NB4 (cell line): ENCODE data around the gene POU6F2.

Source experiments
- DNase-seq: peaks from one replicate; pipeline ENCODE4 v3.0.0; 2010; ENCODE audit warnings: low read depth
- H3K4me3 ChIP-seq: one replicate; pipeline ENCODE4 v1.5.1; 2011; ENCODE audit warnings: mild to moderate bottlenecking, low read depth, low read length, moderate library complexity
- MYC ChIP-seq: IDR thresholded peaks from 2 replicates; pipeline ENCODE4 v1.6.1; 2011; ENCODE audit warnings: low read depth, low read length
- POLR2A ChIP-seq: IDR thresholded peaks from 2 replicates; pipeline ENCODE4 v1.6.1; 2011; ENCODE audit warnings: mild to moderate bottlenecking; ENCODE audit not compliant: insufficient read length; ENCODE audit errors: extremely low read depth
- TF ChIP-seq, protein P1 (sequence below): IDR thresholded peaks from one replicate; pipeline ENCODE4 v1.5.1; 2012; ENCODE audit warnings: low read depth, low read length
- TF ChIP-seq, protein P2 (sequence below): IDR thresholded peaks from 2 replicates; pipeline ENCODE4 v1.6.1; 2011; ENCODE audit warnings: low read depth, low read length

Gene POU6F2

DNA sequence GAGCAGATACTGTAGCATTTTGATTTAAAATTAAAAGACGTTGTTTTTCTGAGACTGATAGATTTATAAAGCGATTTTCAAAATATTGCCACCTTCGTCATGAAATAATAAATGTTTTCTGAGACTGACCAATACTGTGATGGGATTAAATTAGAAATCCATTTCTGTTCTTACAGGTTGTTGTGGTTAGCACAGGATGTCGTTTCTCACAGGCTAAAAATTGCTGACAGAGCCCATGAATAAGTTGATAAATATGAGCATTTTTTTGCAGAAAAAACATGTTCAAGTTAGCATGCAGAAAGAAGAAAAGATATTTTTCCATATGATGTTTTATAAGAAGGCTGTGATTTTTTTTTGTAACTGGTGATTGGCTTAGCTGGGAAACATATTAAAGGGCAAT, 66.8 kb downstream of the POU6F2 start:
- DNase-seq, result no peak
- TF ChIP-seq MYC, result no peak
- TF ChIP-seq, protein P1, sequence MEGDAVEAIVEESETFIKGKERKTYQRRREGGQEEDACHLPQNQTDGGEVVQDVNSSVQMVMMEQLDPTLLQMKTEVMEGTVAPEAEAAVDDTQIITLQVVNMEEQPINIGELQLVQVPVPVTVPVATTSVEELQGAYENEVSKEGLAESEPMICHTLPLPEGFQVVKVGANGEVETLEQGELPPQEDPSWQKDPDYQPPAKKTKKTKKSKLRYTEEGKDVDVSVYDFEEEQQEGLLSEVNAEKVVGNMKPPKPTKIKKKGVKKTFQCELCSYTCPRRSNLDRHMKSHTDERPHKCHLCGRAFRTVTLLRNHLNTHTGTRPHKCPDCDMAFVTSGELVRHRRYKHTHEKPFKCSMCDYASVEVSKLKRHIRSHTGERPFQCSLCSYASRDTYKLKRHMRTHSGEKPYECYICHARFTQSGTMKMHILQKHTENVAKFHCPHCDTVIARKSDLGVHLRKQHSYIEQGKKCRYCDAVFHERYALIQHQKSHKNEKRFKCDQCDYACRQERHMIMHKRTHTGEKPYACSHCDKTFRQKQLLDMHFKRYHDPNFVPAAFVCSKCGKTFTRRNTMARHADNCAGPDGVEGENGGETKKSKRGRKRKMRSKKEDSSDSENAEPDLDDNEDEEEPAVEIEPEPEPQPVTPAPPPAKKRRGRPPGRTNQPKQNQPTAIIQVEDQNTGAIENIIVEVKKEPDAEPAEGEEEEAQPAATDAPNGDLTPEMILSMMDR, result no peak
- H3K4me3 ChIP-seq, result no peak overlapping the region

DNA sequence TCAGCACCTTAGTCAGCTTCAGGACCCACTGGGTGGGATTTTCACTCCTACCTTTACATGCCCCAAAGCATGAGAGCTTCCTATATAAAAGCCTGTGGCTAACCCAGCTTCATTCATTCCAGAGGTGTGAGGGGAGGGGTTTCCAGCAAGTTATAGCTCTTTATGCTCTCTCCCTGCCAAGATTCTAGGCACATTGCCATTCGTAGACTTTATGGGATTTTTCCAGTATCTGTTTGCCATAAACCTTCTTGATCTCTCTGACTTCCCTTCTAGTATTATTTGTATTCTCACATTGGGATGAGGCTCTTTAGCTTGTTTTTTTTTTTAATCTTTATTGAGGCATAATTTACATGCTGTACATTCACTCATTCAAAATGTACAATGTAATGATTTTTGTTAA, 67.5 kb downstream of the POU6F2 start:
- H3K4me3 ChIP-seq, result no peak overlapping the region
- TF ChIP-seq, protein P1, result no peak
- TF ChIP-seq, protein P2, sequence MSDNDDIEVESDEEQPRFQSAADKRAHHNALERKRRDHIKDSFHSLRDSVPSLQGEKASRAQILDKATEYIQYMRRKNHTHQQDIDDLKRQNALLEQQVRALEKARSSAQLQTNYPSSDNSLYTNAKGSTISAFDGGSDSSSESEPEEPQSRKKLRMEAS, result no peak
- TF ChIP-seq POLR2A (no peak), MYC (no peak)
- DNase-seq, result no peak

DNA sequence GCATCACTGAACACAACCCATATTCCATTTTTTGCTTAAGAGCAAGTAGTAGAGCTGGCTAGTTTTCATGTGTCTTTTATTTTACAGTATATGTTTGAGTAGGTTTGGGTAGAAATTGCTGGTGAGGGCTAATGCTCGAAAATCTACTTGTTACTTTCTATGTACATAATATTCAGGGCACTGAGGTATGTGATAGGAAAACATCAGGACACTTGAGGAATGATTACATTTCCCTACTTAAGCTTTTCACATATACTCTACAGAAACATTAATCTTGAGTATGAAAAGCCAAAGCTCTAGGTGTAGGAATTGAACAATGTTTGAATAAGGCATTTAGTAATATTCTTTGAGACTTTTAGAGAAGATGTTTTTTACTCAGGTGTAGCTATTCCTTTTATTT, 73.6 kb downstream of the POU6F2 start:
- H3K4me3 ChIP-seq, result no peak overlapping the region
- TF ChIP-seq MYC, result no peak
- TF ChIP-seq, protein P1, result no peak
- no peak for DNase-seq

DNA sequence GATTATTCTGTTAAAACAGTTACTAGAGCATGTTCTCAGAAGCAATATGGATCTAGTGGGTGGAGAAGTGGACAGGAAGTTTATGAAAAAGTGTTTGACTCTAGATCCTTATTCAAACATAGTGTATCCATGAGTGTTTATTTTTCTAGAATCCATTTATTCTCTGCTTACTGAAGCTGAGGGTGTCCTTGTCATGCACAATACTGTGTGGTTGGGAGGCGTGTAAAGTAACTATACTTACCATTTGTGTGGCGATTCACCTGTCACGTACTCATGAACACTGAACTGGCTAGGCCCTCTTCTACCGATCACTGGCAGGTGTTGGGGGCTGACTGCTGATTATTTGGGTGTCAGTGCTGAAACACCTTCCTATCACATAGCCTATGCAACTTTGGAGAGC, 74.0 kb downstream of the POU6F2 start:
- H3K4me3 ChIP-seq, result no peak overlapping the region
- no peak for DNase-seq
- TF ChIP-seq, protein P2, result no peak
- TF ChIP-seq, protein P1, result no peak
- no peak for TF ChIP-seq POLR2A
- TF ChIP-seq MYC, result no peak

DNA sequence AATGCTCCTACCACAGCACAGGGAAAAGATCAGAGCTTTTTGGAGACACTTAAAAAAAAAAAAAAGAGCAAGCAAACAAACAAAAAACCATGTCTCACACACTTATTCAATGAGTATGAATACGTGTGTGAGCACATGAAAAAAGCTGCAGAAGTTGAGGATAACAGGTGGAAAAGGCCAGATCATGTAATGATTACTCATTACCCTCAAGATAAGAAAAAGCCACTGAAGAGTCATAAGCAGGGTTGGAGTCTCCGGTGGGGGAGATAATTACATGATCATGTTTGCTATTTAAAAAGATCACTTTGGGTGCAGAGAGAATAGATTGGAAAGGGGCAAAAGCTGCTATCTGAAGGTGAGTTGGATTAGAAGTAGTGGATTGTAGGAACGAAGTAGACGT, 77.0 kb downstream of the POU6F2 start:
- no peak overlapping the region for H3K4me3 ChIP-seq
- TF ChIP-seq, protein P2, result no peak
- no peak for TF ChIP-seq MYC
- TF ChIP-seq, protein P1, result no peak
- TF ChIP-seq POLR2A, result no peak
- no peak for DNase-seq

DNA sequence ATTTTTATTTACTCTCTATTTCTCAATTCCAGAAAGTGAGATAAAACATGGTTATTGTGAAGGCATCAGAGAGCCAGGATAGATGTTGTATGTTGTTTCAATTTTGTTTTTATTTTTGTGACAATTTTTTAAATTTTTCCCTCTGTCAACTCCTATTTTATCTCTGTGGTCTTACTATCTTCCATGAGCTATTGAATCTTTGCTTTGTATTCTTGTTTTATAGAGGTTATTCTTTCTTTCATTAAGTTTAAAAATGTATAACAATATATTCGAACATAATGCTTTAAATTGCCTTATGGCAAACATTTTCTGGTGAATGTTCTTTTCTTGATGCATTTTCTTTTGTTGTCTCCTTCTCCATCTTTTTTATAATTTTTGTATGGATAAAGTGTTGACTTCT, 78.4 kb downstream of the POU6F2 start:
- TF ChIP-seq, protein P1, result no peak
- TF ChIP-seq, protein P2, result no peak
- no peak for TF ChIP-seq MYC
- TF ChIP-seq POLR2A, result no peak
- H3K4me3 ChIP-seq, result no peak overlapping the region
- DNase-seq, result no peak
